ENCODE data around the gene ATG9A. TPM values are rescaled to one million over a fixed set of nuclear protein-coding genes. Genes with fewer than 3 reads are reported as not detected.

The ATG9A gene
- total RNA-seq, 1 experiment from 2014 or later, result 46.4 TPM

- H3K27me3 Mint-ChIP-seq (ENCODE audit: low read depth), result peaks cover 10% of the 10 kb centered on the region
- H3K27ac Mint-ChIP-seq, result peak within 1 kb of the TSS in 2 of 3 experiments; percentile 90 to 96; a peak in 4 of 7 replicates
- H3K4me3 Mint-ChIP-seq, result peak within 1 kb of the TSS; percentile 83 to 88
Observed at GRCh38 chr2:219206328-219207133, 22.9 kb downstream of the ATG9A start, which contains the start of gene ZFAND2B. TSS of gene ZFAND2B (plus strand) at chr2:219206782. CDS start at chr2:219206988, 206 bp downstream.

More at GRCh38 chr2:219206328-219207133, 22.9 kb downstream of the ATG9A start, which contains the start of gene ZFAND2B:
- no peak within 1 kb of the TSS for H2BK15ac ChIP-seq (ENCODE audit: low read depth, low read length)
- H3K14ac ChIP-seq (ENCODE audit: insufficient read depth, low read length), result no peak within 1 kb of the TSS
- H4K5ac ChIP-seq (ENCODE audit: insufficient read length, low read depth, low read length), result no peak within 1 kb of the TSS
- no peak within 1 kb of the TSS for H4K8ac ChIP-seq (replicated peaks; ENCODE audit: insufficient read length, low read depth, low read length)
- peak; percentile 95 for DNase-seq
- no CpG with 5 or more reads among the region's 76 CpGs for WGBS (ENCODE audit: extremely low coverage, insufficient read length, low lambda C conversion rate)
- peaks cover 4% of the 10 kb centered on the region for H3K23me2 ChIP-seq (ENCODE audit: insufficient read length, low read depth, low read length, poor library complexity, severe bottlenecking)
- H4K20me1 ChIP-seq (ENCODE audit: control insufficient read depth, insufficient read depth, insufficient read length), result no peaks in the 10 kb centered on the region
- H3K4me1 ChIP-seq (ENCODE audit: insufficient read depth, low read length), result no peaks in the 10 kb centered on the region
- no peak within 1 kb of the TSS for H3K27ac ChIP-seq (ENCODE audit: insufficient read length, low read depth, low read length)
- H2BK20ac ChIP-seq (ENCODE audit: low read depth, low read length, poor library complexity, severe bottlenecking), result no peak within 1 kb of the TSS
- peaks cover 8 to 13% of the 10 kb centered on the region in 2 experiments for H3K4me1 Mint-ChIP-seq
- H2AFZ ChIP-seq (ENCODE audit: low read length), result no peak within 1 kb of the TSS
- H3K4ac ChIP-seq (ENCODE audit: low read depth, low read length), result no peak within 1 kb of the TSS
- H3K18ac ChIP-seq (ENCODE audit: insufficient read length, low read depth, low read length), result no peak within 1 kb of the TSS
- H3K56ac ChIP-seq (ENCODE audit: insufficient read length, low read depth, low read length), result no peak within 1 kb of the TSS
- H3T11ph ChIP-seq (ENCODE audit: low read length), result no peak within 1 kb of the TSS
- no peak within 1 kb of the TSS for H2BK5ac ChIP-seq (ENCODE audit: insufficient read length, low read length)
- peak within 1 kb of the TSS; percentile 26 for H3K9ac ChIP-seq (ENCODE audit: extremely low read depth, insufficient read length, low read length)
- peaks cover 3% of the 10 kb centered on the region in 2 experiments; a peak in 3 of 5 replicates for H3K9me3 Mint-ChIP-seq
- TF ChIP-seq CTCF (conservative IDR thresholded peaks at IDR 0.05), result no peak; the same call in 2 of the 3 replicates
- H3K4me2 ChIP-seq (ENCODE audit: insufficient read depth, insufficient read length, low read length), result peak within 1 kb of the TSS; percentile 87
- H3K79me1 ChIP-seq (ENCODE audit: insufficient read depth, low read depth, low read length, poor library complexity, severe bottlenecking), result no peaks in the 10 kb centered on the region
- no peaks in the 10 kb centered on the region for H3K27me3 ChIP-seq (ENCODE audit: insufficient read depth, low read length)
- no peak within 1 kb of the TSS for H3K23ac ChIP-seq (ENCODE audit: insufficient read length, low read depth, low read length)
- no peaks in the 10 kb centered on the region for H3K79me2 ChIP-seq (ENCODE audit: insufficient read depth, low read length)
- H4K91ac ChIP-seq (ENCODE audit: insufficient read length, low read depth, low read length), result no peak within 1 kb of the TSS
- H2AK5ac ChIP-seq (ENCODE audit: insufficient read length, low read length), result no peak within 1 kb of the TSS
- H2BK12ac ChIP-seq (ENCODE audit: insufficient read length, low read depth, low read length), result no peak within 1 kb of the TSS
- H2BK120ac ChIP-seq (ENCODE audit: low read depth, low read length, poor library complexity, severe bottlenecking), result no peak within 1 kb of the TSS
- H3K36me3 Mint-ChIP-seq (ENCODE audit: insufficient read depth in 1 of 3, low read depth in 3 of 3), result peaks cover 4 to 40% (median 32%) of the 10 kb centered on the region in 3 experiments; a peak in 6 of 7 replicates
- no peaks in the 10 kb centered on the region for H3K9me3 ChIP-seq (ENCODE audit: control insufficient read depth, low read depth, low read length)

Measured in H9 (cell line).